Gastroesophageal sphincter (tissue), 3 donors: ENCODE data around the gene KCNE4.

Experiments used
- CTCF ChIP-seq, 4 experiments: fragments of 200-600 bp in 2 of 4; fragments of 450-650 bp in 2 of 4; sonication (generic) in 1 of 4; IDR thresholded peaks; one replicate each; pipeline ENCODE4 v1.5.1; 2017 to 2019; ENCODE audit warnings: antibody characterized with exemption in 4 of 4, mild to moderate bottlenecking in 2 of 4, moderate library complexity in 2 of 4
- POLR2A ChIP-seq, 2 donors: fragments of 450-650 bp; IDR thresholded peaks; one replicate each; pipeline ENCODE4 v1.6.1; 2017; ENCODE audit warnings: antibody characterized with exemption in 2 of 2, mild to moderate bottlenecking in 2 of 2, moderate library complexity in 1 of 2
- POLR2AphosphoS5 ChIP-seq: sonication (generic); formaldehyde crosslinking; IDR thresholded peaks from one replicate; pipeline ENCODE4 v1.6.1; 2017; ENCODE audit warnings: antibody characterized with exemption

GRCh38 chr2:223008956-223009355 is 43.0 kb upstream of the KCNE4 start:
- TF ChIP-seq POLR2A (IDR thresholded peaks at IDR 0.05) (no peak), CTCF (IDR thresholded peaks at IDR 0.05) (no peak), POLR2AphosphoS5 (no peak)
